Uterus (tissue), 4 donors: ENCODE measurements around the gene KCNN3. TPM values are rescaled to one million over a fixed set of nuclear protein-coding genes. Genes with fewer than 3 reads are reported as not detected.

Experiments used
- DNase-seq, 2 donors: peaks; one replicate each; pipeline ENCODE4 v3.0.0-alpha.2; 2019 to 2020
- H3K27ac ChIP-seq, 2 donors: fragments of 200-600 bp; sonication (generic); 1 replicate in 1 of 2; 2 replicates in 1 of 2; pipeline ENCODE4 v1.5.1; 2016 to 2018
- H3K27me3 ChIP-seq, 2 donors: fragments of 200-600 bp; sonication (generic); one replicate each; pipeline ENCODE4 v1.5.1; 2018 to 2019; ENCODE audit warnings: control low read depth in 1 of 2
- H3K36me3 ChIP-seq, 2 donors: fragments of 200-600 bp; sonication (generic); one replicate each; pipeline ENCODE4 v1.5.1; 2019; ENCODE audit warnings: control low read depth in 1 of 2
- H3K4me1 ChIP-seq, 2 donors: fragments of 200-600 bp; sonication (generic); one replicate each; pipeline ENCODE4 v1.5.1; 2018 to 2019; ENCODE audit warnings: control low read depth in 1 of 2
- H3K4me3 ChIP-seq, 2 donors: fragments of 200-600 bp; sonication (generic); 1 replicate in 1 of 2; 2 replicates in 1 of 2; pipeline ENCODE4 v1.5.1; 2018 to 2019; ENCODE audit warnings: mild to moderate bottlenecking in 1 of 2
- H3K9me3 ChIP-seq, 2 donors: fragments of 200-600 bp; sonication (generic); one replicate each; pipeline ENCODE4 v1.5.1; 2019; ENCODE audit warnings: control low read depth in 1 of 2
- POLR2A ChIP-seq, 2 donors: fragments of 450-650 bp; IDR thresholded peaks; one replicate each; pipeline ENCODE4 v1.6.1; 2016; ENCODE audit warnings: antibody characterized with exemption in 2 of 2, mild to moderate bottlenecking in 1 of 2, moderate library complexity in 1 of 2
- intact Hi-C: fragments of 100-400 bp; cut with DNase I; formaldehyde crosslinking; loops from one replicate; pipeline ENCODE4 v1.15.1; 2023; ENCODE audit warnings: low total_unique reads
- total RNA-seq, 4 donors: library from RNA; depleted of rRNA in 3 of 4; stranded (reverse); fragments of >200 nt in 3 of 4; gene quantifications; one replicate each; pipeline versions ENCODE4 v1.1.0 to v1.2.4, GENCODE V29; 2014 to 2023
- TF ChIP-seq, protein P1 (sequence below), 4 experiments: fragments of 200-600 bp in 2 of 4; fragments of 450-650 bp in 2 of 4; sonication (generic) in 2 of 4; IDR thresholded peaks; one replicate each; pipeline ENCODE4 v1.5.1; 2016 to 2019; ENCODE audit warnings: antibody characterized with exemption in 4 of 4, mild to moderate bottlenecking in 2 of 4, moderate library complexity in 1 of 4
- donor health status: DM: yes; HTN: yes; CAD: no.

The KCNN3 gene
- total RNA-seq, 4 donors from 2014 or later = 7.1 to 35.5 (median 12.1) TPM

DNA sequence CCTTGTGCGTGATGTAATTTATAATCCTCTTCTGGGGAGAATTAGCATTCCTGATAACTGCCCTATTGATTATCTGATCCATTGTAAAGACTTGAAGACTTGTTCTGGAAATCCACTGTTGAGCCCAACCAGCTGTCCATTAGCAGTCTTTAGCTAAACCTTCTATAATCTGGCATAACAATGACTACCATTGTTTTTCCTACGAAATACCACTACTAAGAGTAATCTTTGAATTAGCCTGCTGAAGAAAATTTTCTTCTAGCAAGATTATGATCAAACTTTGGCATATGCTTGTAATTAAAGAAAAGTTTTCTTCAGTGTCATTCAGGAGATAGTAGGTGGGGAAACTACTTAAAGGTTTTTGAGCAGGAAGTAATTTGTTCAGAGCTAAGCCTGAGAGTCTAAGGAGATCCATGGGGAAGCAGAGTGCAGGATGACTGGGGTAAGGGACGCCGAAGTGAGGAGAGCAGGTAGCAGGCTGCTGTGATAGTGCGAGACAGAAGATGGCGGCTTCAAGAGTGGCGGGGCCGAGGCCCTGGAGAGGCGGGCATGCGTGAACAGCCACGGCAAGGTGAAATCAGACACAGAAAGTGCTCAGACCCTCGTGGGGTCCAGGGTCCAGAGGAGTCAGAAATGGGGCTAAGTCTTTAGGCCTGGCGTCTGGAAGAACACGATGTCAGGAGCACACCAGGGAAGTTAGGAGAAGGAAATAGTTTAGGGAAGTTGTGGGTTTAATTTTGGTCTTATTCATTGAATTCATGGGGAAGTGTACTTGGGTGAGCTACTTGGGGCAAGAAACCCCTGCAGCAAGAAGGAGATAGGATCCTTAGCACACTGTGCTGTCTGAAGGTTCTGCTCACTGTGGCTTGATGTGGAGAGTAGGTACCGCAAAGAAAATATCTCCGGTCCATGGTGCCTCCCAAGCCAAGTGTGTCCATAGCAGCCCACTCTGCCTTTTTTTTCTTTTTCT is 149.5 kb downstream of the KCNN3 start:
- Histone ChIP-seq H3K36me3 (no peaks in the 10 kb centered on the region), H3K4me1 (peaks cover 0 to 18% of the 10 kb centered on the region in 2 donors), H3K27me3 (no peaks in the 10 kb centered on the region), H3K27ac (no peak overlapping the region), H3K4me3 (no peak overlapping the region), H3K9me3 (no peaks in the 10 kb centered on the region)
- intact Hi-C loops = no loop called here
- no peak for DNase-seq
- no peak for TF ChIP-seq POLR2A (IDR thresholded peaks at IDR 0.05)
- TF ChIP-seq, protein P1, sequence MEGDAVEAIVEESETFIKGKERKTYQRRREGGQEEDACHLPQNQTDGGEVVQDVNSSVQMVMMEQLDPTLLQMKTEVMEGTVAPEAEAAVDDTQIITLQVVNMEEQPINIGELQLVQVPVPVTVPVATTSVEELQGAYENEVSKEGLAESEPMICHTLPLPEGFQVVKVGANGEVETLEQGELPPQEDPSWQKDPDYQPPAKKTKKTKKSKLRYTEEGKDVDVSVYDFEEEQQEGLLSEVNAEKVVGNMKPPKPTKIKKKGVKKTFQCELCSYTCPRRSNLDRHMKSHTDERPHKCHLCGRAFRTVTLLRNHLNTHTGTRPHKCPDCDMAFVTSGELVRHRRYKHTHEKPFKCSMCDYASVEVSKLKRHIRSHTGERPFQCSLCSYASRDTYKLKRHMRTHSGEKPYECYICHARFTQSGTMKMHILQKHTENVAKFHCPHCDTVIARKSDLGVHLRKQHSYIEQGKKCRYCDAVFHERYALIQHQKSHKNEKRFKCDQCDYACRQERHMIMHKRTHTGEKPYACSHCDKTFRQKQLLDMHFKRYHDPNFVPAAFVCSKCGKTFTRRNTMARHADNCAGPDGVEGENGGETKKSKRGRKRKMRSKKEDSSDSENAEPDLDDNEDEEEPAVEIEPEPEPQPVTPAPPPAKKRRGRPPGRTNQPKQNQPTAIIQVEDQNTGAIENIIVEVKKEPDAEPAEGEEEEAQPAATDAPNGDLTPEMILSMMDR (IDR thresholded peaks at IDR 0.05) = no peak

DNA sequence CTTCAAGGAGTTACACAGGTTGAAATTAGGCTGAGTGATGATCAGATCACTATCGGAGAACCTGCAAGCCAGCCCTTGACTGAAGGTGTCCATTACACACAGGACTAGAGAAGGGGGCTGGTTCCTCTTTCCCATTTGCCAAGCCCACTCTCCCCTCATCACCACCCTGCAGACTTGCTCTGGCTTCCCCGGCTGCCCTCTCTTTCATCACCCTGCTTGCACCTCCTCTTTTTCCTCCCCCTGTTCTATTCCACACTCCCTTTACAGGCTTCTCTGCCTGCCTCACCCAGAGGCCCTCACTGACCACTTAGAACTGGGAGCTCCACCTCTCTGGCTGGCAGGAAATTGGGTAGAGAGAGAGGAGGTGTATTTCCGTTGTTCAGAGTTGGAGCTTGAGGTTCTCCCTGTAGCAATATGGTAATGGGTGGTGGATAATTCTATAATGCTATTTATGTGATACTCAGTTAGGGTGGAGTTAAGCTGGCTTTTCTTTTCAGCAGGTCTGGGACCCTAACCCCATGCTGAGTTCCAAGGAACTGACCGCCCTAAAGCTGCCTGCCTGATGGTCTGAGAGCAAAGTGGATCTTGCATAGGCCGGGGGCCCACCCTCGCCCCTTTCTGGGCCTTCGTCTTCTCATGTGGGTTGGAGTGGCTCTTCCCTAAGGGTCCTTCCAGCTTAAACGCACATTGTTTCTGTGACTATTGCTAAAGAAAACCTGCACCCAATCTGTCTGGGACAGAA is 150.3 kb downstream of the KCNN3 start:
- Histone ChIP-seq H3K27ac (no peak overlapping the region), H3K27me3 (no peaks in the 10 kb centered on the region), H3K36me3 (no peaks in the 10 kb centered on the region), H3K9me3 (no peaks in the 10 kb centered on the region), H3K4me1 (peaks cover 0 to 21% of the 10 kb centered on the region in 2 donors), H3K4me3 (no peak overlapping the region)
- TF ChIP-seq, protein P1 (IDR thresholded peaks at IDR 0.05) = no peak
- no peak for TF ChIP-seq POLR2A (IDR thresholded peaks at IDR 0.05)
- intact Hi-C loops = no loop called here
- no peak for DNase-seq

DNA sequence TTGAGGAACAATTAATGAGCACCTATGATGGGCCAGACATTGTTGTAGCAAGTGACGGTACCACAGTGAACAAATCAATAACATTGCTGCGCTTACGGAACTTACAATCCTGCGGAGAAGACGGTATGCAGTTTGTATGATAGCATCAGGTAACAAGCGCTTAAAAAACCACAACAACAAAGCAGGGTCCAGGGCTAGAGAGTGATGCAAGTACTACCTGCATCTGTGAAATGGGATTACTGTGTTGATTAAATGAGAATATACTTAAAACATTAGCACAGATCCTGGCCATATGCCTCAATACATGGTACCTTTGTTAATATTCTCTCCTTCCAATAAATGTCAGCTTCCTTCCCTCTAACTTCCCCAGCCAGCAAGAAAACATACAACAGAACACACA is 151.5 kb downstream of the KCNN3 start:
- intact Hi-C loops = no loop called here

DNA sequence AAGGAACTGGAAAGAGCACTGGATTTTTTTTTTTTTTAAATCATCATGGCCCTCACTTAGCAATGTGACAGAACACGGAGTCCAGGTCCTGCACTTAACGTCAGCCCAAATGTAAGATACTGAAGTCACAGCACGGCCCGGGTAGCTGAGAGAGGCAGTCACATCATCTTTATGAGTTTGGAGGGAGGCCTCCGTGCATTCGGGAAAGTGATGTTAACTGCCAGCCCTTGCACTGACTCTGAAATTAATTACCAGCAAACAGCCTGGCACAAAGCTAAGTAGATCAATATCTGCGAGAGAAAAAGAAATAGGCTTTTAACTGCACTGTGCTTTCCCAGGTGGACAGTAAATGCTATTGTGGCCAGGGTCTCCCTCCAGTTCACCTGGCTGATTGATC is 152.6 kb downstream of the KCNN3 start:
- intact Hi-C loops = no loop called here
- peaks cover 0 to 21% of the 10 kb centered on the region in 2 donors for H3K4me1 ChIP-seq
- no peak for DNase-seq
- no peaks in the 10 kb centered on the region for H3K36me3 ChIP-seq
- no peak for TF ChIP-seq POLR2A (IDR thresholded peaks at IDR 0.05)
- TF ChIP-seq, protein P1 (IDR thresholded peaks at IDR 0.05) = no peak
- H3K27ac ChIP-seq = peak overlapping the region; percentile 70 to 76
- H3K9me3 ChIP-seq = no peaks in the 10 kb centered on the region
- H3K4me3 ChIP-seq = no peak overlapping the region
- no peaks in the 10 kb centered on the region for H3K27me3 ChIP-seq

More for the DNA sequence above, 151.5 kb downstream of the KCNN3 start:
- Histone ChIP-seq H3K4me3 (no peak overlapping the region), H3K27ac (peak overlapping the region; percentile 70 to 76), H3K27me3 (no peaks in the 10 kb centered on the region), H3K9me3 (no peaks in the 10 kb centered on the region), H3K36me3 (no peaks in the 10 kb centered on the region), H3K4me1 (peaks cover 0 to 21% of the 10 kb centered on the region in 2 donors)
- TF ChIP-seq POLR2A (IDR thresholded peaks at IDR 0.05) = no peak
- DNase-seq = no peak

DNA sequence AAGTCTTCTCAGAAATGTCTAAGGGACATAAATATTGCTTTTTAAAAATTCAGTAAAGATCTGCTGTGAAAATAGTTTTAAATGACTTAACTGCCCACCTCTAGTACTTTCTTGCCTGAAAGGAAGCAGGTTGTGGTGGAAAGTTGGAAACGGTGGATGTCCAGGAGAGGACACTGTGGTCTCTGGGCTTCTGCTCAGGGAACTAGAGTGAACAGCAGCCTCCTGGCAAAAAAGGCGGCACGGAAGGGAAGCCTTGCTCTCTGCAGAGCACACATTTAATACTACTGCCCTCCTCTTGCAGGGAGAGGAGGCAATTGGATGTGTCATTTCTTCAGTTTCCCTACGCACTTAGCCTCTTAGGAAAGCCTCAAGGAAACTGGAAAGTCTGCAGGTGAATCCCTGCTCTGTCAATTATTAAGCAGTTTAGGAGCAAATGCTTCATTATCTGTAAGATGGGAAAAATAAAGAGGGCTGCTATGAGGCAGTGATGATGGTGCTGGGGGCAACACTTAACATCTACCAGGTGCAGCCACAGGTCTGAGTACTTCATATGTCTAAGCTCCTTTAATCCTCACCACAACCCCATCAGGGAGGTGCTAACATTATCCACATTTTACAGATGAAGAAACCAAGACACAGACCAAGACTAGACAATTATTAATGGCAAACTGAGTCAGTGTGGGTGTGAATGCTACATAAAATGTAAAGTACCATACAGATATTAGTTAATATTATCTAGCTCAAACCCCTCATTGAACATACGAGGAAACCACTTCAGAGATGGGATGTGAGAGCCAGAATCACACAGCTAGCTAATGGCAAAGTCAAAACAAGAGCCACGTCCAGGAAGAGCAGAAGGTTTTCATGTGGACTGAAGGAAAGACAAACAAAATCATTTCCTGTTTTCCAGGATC is 153.2 kb downstream of the KCNN3 start:
- Histone ChIP-seq H3K9me3 (no peaks in the 10 kb centered on the region), H3K36me3 (no peaks in the 10 kb centered on the region), H3K27ac (peak overlapping the region; percentile 70 to 76), H3K4me1 (peaks cover 0 to 21% of the 10 kb centered on the region in 2 donors), H3K4me3 (no peak overlapping the region), H3K27me3 (no peaks in the 10 kb centered on the region)
- intact Hi-C loops = no loop called here
- peak; percentile 59 to 76 for DNase-seq
- no peak for TF ChIP-seq POLR2A (IDR thresholded peaks at IDR 0.05)
- TF ChIP-seq, protein P1 (IDR thresholded peaks at IDR 0.05) = peak; percentile 41 to 60 (median 53)
